ENCODE data around the gene XPNPEP1.

DNA sequence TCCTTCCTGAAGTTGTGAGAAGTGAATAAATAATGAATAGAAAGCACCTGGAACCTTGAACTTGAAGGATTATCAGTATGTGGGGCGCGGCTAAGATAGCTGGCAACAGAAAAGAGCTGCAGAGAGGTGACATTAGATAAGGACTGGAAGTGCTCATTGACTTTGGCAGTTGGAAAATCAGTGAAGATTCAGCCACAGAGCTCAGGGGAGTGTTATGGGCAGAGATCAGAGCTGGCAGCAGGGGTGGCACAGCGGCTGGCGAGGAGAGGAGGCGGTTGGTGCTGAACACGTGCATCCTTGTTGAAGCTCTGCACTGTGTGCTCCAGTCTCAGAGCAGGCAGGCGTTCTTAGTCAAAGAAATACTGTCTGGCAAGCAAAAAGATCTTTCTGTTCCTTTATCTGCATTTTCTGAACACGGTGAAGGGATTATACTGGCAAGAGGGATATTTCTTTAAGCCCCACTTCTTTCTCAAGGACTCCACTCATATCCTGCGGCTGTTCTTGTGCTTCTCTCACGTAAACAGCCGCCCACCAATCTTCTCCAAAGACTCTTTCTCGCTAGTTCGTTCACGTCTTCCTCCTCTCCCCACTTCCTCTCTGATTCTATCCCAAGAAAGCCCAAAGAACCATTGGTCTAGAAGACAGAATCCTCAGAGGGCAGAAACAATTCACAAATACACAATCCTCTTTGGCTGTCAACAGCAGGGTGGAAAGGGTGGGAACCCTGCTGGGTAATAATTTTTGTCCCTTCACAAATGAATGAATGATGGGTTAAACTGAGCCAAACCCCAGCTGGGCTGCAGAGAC lies 45.8 kb upstream of the XPNPEP1 start:
- no peak for TF ChIP-seq GATA3 (IDR thresholded peaks at IDR 0.05; ENCODE audit: low read depth, low read length)
- TF ChIP-seq GATA2 (IDR thresholded peaks at IDR 0.05; ENCODE audit: low read depth, low read length): no peak
